ENCODE data around the gene CREBRF.
"Not testable (repeated sequence)": the region's sequence is repeated elsewhere in the genome, so short reads cannot be mapped to it uniquely, and the experiment has no call there.

CREBRF gene

DNA sequence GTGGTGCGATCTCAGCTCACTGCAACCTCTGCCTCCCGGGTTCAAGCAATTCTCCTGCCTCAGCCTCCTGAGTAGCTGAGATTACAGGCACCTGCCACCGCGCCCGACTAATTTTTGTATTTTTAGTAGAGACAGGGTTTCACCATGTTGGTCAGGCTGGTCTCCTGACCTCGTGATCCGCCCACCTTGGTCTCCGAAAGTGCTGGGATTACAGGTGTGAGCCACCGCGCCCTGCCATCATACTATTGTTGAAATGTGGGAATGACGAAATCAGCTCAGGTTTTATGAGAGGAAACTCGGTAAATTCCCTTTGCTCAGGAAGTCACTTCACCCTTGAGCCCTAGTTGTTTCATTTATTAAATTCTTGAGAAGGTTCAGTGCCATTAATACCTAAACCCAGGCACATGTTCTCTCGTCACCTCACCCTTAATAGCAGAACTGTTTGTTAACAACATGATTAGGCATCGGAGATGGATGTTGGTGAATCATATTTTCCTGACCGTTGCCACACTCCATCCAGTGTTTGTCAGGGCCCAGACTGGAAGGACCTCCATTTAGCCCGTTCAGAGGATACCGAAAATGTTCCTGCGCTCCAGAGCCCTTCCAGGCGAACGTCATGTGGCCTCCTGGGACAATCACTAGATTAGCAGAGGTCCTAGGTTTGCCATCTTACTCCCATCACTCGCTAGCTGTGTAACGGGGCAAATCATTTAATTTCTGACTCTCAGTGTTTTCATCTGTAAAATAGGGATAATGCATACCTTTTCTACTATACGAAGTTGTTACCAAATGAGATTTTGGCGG, 20.0 kb upstream of the CREBRF start:
- no peak for DNase-seq (ENCODE audit: low read depth)

DNA sequence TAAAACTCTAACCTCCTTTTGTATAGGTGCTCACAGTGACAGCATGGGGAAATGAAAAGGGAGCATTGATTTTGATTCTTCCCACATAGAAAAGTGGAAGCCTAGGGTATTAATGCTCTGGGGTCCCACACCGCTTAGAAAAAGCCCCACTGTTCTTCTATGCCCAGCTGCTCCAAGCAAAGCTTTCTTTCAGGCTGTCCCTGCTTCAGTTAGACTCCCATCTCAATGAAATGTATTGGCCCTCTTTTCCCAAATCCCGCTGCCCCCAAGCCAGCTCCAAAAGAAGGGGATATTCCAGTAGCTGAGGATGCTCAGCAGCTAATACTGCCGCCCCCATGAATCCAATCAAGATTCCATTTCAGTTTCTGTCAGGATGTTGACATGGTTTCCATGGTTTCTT, 17.0 kb upstream of the CREBRF start:
- no peak for DNase-seq (ENCODE audit: low read depth)

DNA sequence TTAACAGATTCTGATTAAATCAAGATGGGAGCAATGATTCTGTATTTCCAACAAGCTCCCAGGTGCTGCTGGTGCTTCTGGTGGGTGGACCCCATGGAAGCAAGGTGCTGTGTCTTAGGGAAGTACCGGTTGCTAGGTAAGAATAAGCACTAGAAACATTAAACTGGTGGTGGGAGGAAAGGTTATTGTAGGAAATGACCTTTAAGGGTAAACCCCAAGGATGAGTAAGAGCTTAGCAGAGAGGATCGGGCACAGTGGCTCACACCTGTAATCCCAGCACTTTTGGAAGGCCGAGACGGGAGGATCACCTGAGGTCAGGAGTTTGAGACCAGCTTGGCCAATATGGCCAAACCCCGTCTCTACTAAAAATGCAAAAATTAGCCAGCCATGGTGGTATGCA, 16.2 kb upstream of the CREBRF start:
- DNase-seq (ENCODE audit: low read depth): no peak

DNA sequence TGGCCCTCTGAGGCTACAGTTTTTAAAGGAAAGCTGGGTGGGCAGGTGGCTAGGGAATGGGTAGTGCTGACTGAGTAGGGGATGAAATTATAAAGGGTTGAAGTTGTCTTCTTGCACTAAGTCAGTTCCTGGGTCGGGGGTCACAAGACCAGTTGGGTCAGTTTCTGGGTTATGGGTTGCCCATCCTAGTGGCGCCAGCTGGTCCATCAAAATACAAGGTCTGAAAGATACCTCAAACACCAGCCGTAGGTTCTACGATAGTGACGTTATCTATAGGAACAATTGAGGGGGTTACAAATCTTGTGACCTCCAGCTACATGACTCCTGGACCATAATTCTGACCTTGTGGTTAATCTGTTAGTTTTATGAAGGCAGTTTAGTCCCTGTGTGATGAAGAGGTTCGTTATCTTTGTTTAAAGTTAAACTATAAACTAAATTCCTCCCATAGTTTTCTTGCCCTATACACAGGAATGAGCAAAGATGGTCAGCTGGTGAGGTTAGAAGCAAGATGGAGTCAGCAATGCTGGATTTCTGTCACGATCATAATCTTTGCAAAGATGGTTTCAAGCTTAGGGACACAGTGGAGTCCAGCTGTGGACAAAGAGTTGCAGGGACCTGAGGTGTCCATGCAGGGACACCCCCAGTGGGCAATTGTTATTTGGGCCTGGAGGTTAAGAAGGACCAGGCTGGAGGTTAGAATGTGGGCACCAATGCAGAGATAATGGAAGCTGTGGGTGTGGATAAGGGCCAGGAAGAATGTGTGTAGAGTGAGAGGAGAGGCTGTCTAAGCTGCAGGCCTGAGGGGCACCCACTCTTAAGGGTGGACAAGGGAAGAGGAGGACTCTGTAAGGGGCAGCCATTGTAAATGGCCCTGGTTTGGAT, 14.0 kb upstream of the CREBRF start:
- no peak for DNase-seq (ENCODE audit: low read depth)

DNA sequence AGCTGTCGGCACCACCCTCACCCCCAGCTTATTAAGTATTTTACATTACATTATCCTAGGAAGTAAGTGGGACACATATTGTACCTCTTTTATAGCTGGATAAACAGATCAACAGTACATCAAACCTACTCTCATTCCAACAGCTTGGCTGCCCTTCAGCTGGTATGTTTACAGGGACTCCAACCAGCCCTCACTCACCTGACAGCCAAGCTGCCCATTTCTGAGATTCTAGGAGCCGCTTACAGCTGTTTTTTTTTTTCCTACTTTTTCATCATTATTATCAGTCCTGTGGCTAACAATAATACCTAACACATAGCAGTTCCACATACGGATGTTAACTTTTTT, 13.4 kb upstream of the CREBRF start:
- DNase-seq (ENCODE audit: low read depth): no peak

DNA sequence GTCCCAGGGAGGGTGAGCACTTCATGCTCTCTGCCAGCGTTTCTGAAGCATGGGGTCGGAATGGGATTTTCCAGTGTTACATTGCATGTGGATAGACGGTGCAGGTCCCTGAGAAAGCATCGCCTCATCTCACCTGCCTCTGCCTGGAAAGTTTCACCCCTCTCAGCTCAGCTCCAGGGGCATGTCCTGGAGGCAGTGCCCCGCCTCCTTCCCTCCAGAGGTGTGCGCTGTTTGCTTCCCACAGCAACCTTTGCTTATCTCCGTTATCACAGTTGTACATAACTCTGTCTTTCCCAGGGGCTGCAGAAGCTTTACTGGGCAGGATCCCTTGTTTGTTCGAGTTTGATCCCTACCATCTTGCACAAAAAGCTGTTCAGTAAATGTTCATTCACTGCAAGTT, 10.7 kb upstream of the CREBRF start:
- DNase-seq (ENCODE audit: low read depth): no peak

DNA sequence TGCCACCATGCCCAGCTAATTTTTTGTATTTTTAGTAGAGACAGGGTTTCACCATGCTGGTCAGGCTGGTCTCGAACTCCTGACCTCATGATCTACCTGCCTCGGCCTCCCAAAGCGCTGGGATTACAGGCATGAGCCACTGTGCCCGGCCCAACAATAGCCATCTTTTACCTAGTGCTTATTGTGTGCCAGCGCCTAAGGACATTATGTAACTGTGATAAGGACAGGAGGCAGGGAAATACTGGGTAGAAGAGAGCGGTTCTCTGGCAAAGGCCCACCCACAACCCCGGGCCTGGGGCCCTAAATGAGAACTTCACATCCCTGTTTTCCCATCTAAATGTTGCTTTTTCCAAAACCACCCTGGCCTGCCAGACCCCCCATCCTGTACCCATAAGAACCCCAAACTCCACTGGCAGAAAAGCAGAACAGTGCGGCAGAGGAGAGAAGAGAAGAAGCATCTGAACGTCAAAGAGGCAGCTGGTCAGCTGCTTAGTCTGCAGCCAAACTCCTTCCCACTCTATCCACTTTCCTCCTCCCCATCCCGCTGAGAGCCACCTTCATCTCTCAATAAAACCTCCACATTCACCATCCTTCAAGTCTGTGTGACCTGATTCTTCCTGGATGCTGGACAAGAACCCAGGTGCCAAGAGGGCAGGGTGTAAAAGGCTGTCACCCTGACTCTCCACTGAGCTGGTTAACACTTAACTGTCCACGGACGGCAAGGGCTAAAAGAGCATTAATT, 8.9 kb upstream of the CREBRF start:
- DNase-seq (ENCODE audit: low read depth): not testable (repeated sequence)

DNA sequence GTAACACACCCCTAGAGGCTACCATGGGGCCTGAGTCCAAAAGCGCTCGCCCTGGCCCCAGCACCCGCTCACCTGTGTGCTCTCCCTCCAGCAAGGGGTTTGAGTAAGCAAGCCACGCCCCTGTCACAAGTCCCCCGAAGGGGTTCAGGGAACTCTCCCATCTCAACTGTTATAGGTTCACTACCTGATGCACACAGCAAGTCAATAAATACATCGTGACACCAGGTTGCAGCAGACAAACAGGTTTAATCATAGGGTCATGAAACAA, 8.4 kb upstream of the CREBRF start:
- DNase-seq (ENCODE audit: low read depth): no peak

DNA sequence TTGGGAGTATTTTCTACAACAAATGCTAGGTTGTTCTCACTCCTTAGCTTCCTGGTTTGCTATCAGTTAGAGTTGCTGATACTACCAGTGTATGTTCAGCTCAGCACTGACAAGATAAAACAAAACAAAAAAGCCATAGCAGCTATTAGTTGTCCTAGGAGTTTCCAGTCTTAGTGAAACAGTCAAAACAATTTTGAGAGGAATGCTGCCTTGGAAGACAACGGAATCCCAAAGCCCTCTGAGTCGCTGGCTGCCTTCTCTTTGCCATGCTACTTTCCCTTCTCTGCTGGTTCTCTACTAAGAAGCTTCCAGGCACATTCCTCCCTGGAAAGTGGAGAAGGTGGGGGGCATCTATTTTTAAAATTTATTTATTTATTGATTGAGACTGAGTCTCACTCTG, 5.4 kb upstream of the CREBRF start:
- no peak for DNase-seq (ENCODE audit: low read depth)

DNA sequence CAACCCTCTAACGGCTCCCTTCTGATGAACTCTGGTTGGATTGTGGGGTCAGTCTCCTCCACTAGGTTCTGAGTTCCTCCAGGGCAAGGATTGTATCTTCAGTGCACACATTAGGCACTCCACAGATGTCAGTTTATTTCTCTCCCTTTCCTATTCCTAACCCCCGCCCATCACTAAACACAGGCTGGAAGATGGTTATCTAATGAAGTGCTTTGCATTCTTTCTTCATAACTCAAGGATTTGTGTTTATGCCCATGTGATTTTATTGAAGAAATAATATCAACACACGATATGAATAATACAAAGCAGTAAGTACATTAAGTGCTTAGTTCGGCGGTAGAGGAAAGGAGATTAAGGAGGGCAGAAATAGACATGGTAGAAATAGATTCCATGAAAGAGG, 4.4 kb upstream of the CREBRF start:
- DNase-seq (ENCODE audit: low read depth): no peak

DNA sequence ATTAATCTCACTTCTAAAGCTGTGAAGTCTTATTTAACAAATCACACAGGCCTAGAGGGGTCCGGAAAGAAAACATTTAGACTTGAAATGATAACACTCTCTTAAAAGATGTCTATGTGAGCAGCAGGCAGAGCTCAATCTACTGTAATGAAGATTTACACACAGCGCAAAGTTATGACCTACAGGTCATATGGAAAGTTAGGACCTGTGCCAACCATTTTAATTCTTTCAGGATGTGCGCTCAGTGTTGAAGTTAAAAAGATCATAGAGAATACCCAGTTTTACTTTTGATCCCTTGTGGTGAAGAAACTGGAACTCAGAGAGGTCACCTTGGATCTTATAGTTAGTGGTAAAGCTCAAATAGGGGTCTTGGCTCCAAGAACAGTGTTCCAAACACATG, 3.1 kb upstream of the CREBRF start:
- no peak for DNase-seq (ENCODE audit: low read depth)

DNA sequence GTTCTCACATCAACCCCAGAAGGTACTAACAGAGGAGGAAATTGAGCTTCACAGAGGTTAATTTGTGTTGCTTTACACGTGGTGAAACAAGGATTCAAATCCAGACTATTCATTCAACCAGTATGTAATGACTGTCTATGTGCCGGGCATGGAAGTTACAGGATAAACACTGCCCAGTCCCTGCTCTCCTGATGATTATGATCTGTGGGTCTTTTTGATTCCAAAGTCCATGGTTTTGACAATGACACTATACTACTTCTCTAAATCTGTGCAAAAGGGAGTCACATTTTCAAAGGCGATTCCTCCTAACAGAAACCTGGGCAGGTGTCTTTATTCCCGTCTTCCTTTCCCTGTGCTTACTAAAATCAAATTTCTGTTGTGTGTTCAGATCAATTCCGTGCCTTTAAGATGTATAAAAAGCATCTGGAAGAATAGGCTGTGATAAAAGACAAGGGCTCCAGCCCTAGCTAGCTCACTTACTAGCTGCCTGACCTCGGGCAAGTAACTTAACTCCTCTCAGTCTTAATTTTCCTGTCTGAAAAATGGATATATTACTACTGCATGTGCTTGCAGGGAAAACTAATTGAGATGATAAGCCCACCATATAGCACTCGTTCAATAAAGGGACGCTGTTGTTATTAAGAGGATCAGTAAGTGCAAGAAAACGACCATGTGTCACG, 970 bp upstream of the CREBRF start:
- DNase-seq (ENCODE audit: low read depth): no peak

DNA sequence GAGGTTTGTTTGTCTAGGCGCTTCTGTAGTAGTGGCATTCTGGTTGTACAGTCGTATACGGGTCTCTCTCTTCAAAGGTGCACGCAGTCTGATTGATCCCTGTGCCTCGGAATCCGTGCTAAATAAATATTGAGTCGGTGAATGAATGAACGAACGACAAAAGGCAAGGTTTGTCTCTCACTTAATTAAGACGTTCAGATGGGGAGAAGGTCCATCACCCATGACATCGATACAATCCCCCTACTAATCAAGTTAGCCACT, 500 bp upstream of the CREBRF start:
- DNase-seq (ENCODE audit: low read depth): no peak

DNA sequence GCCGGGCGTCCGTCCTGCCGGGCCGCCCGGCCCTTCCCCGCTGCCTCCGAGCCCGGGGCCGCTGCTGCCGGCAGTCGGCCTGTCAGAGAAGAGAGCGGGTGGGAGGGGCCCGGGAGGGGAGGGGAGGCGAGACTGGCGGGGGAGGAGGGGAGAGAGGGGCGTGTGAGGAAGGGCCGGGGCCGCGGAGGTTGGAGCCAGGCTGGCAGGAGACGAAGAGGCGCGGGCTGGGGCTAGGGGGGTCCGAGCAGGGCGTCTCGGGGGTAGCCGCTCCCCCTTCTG, 570 bp downstream of the CREBRF start:
- DNase-seq (ENCODE audit: low read depth): no peak

DNA sequence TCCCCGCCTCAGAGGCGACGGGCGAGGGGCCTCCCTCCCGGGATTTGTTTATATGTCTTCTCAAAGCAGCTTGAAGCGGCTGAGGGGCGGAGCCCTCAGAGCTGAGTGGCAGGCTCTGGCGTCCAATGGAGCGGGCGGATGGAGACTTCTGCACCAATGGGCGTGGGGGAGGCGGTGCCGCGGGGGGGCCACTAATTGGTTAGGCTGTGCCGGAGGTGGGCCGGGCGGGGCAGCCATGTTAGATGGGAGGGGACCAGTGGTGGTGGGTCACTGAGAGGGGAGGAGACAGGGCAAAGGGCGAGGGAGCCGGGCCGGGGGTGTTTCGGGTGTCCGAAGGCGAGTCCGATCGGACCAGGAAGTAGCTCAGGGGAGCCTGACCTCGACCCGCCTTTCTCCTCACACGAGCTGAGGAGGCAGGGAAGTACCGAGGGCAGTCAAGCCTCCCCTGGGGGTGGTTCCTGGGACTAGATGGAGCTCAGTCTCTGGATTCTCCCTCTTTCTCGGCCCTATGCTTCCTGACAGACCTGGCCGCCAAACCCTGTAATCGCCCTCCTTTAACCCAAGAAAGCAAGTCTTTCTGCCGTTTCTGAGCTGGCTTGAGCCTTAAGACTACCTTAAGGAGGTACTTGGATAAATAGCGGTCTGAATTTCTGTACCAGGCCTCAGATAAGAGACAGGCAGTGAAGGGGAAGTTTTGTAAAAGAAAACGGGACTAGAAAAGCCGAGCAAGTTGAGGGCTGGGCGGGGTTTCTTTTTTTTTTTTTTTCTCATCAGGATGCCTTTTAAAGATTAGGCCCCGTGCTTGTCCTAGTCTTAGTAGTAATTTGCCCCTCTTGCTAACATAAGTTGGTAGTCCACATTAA, 1.1 kb downstream of the CREBRF start:
- peak; percentile 96 for DNase-seq (ENCODE audit: low read depth)

DNA sequence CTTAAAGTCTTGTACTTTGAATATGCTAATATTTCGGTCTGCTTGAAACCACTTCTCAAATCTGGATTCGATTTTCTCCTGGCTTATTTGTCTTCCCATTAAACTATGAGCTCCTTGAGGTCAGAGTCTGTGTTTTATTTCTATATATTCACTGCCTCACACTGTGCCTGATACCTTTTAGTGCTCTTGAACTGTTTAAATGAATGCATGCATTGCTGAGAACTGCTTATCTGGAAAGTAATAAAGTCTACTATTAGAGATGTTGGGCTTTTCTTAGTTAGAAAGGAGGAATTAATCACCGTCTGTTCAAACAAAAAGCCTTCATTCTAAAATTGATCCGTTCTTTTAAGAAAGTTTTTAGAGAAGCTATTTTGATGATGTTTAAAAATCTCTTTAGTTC, 6.0 kb downstream of the CREBRF start:
- DNase-seq (ENCODE audit: low read depth): no peak

DNA sequence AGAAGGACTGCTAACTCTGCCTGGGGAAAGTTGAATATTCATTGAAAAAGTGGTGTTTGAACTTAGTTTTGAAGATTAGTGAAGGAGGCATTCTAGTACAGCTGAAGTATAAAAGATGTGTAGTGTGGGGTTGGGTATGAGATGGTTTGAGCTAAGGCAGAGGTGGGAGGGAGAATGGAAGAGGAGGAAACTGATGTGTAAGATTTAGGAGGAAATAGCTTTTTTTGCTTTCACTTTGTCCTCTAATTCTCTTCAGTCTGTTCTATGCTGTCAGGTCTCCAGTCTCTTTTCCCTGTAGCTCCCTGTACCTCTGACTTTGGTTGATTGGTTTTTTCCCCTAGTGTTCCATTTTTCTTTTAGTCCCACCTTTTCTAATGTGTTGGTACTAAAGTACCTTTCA, 9.0 kb downstream of the CREBRF start:
- DNase-seq (ENCODE audit: low read depth): no peak

DNA sequence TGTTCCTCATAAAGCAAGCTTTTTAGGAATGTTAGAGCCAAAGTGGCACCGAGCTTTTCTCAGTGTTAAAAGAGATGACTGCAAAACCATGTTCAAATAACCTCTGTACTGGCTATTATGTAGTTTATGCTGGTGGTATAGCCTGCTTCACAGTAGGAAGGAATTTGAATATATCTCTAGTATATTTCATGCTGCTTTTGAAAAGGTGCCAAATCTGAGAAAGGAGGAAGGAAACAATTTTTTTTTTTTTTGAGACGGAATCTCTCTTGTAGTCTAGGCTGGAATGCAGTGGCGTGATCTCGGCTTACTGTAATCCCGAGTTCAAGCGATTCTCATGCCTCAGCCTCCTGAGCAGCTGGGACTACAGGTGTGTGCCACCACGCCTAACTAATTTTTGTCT, 13.5 kb downstream of the CREBRF start:
- no peak for DNase-seq (ENCODE audit: low read depth)

DNA sequence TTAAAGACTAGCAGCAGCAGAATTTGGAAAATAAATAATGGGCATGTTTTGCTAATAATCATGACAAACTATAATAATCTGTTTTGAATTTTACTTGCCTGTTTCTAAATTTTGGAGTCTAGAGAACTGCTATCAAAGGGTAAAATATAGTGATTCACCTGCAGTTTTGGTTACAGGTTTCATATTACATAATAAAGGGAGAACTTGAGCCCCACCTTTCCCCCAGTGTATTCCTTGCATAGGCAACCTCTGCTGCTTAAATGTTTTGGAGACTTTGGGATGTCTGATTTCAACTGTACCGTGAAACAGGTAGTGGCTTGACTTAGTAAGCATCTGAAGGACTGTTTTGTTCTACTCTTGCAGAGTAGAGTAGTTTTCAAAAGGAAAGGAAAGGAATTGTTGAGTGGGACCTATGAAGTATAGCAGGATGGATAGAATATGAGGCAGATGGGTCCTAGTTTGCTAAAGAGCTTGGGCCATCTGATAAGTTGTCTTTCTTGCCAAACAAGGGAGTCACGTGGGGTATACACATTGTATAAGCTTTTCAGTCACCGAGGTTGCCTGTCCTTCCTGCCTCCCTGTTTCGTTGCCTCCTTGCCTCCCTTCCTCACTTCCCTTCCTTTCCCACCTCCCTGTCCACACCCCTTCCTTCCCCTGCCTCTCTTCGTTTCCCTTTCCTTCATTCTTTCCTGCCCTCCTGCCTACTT, 19.1 kb downstream of the CREBRF start:
- DNase-seq (ENCODE audit: low read depth): no peak

DNA sequence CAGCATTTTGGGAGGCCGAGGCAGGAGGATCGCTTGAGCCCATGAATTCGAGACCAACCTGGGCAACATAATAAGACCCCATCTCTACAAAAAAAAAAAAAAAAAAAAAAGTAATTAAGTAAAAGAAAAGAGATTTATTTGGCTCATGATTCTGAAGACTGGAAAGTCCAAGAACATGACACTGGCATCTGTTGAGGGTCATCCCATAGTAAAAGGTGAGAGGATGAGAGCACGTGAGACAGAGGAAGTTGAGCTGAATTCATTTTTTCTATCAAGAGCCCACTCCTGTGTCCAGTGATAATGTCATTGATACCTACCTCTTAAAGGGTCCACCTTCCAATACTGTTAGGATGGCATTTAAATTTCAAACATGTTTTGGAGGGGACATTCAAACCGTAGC, 19.8 kb downstream of the CREBRF start:
- DNase-seq (ENCODE audit: low read depth): no peak

DNA sequence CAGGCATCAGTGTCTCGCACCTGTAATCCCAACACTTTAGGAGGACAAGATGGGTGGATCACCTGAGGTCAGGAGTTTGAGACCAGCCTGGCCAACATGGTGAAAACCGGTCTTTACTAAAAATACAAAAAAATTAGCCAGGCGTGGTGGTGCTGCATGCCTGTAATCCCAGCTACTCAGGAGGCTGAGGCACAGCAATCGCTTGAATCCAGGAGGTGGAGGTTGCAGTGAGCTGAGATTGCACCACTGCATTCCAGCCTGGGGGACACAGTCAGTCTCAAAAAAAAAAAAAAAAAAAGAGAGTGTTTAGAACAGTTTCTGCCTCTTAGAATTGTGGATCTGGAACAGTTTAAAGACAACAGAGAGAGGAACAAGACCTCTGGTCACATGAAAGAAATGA, 20.3 kb downstream of the CREBRF start:
- not testable (repeated sequence) for DNase-seq (ENCODE audit: low read depth)

DNA sequence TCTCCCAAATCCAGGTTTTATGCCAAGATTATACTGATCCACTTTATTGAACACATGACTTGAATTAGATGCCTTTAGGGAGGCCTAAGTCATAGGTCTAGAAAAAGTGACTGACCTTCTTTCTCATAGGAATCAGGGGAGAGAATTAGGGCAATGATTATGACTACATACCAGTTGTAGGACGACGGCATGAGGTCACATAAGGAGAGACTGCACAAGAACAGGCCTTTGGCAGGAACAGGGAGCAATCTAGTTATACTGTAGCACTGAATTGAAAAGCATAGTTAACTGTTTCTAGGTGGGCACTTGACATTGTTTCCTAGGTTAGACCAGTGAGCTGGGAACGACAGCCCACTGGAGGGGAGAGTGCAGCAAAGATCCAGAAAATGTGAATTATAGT, 22.7 kb downstream of the CREBRF start:
- DNase-seq (ENCODE audit: low read depth): no peak
